WERI-Rb-1 (cell line): ENCODE data around the gene BCAP31.

ENCODE experiments used
- DNase-seq: peaks from one replicate; pipeline ENCODE4 v3.0.0-alpha.2; 2020
- H3K27ac ChIP-seq: fragments of 250-450 bp; sonication (Bioruptor Pico); 2 replicates; pipeline ENCODE4 v1.5.1; 2020; ENCODE audit warnings: mild to moderate bottlenecking, moderate library complexity
- H3K27me3 ChIP-seq: fragments of 250-450 bp; sonication (Bioruptor Pico); 2 replicates; pipeline ENCODE4 v1.5.1; 2021; ENCODE audit warnings: mild to moderate bottlenecking, low read depth, moderate library complexity; ENCODE audit not compliant: insufficient read depth, severe bottlenecking
- H3K36me3 ChIP-seq: fragments of 250-450 bp; sonication (Bioruptor Pico); 2 replicates; pipeline ENCODE4 v1.5.1; 2020; ENCODE audit warnings: mild to moderate bottlenecking, moderate library complexity
- H3K4me3 ChIP-seq: 2 replicates; pipeline ENCODE4 v1.5.1; 2011; ENCODE audit warnings: low read depth, mild to moderate bottlenecking, control low read depth, low read length
- H3K9me3 ChIP-seq: fragments of 250-450 bp; sonication (Bioruptor Pico); 2 replicates; pipeline ENCODE4 v1.5.1; 2021; ENCODE audit warnings: mild to moderate bottlenecking, moderate library complexity; ENCODE audit not compliant: severe bottlenecking
- CTCF ChIP-seq: IDR thresholded peaks from 2 replicates; pipeline ENCODE4 v1.5.1; 2011; ENCODE audit warnings: low read depth, mild to moderate bottlenecking, control low read depth, inconsistent platforms, low read length

The BCAP31 gene

GRCh38 chrX:153735274-153735673, 11.1 kb upstream of the BCAP31 start:
- Histone ChIP-seq H3K27me3 (peaks cover 10% of the 10 kb centered on the region), H3K36me3 (peaks cover 21% of the 10 kb centered on the region), H3K4me3 (no peak overlapping the region), H3K27ac (no peak overlapping the region), H3K9me3 (no peaks in the 10 kb centered on the region)
- no peak for TF ChIP-seq CTCF
- no peak for DNase-seq

- no peak for TF ChIP-seq CTCF
- Histone ChIP-seq H3K27me3 (peaks cover 11% of the 10 kb centered on the region), H3K4me3 (no peak overlapping the region), H3K27ac (no peak overlapping the region), H3K36me3 (peaks cover 24% of the 10 kb centered on the region), H3K9me3 (no peaks in the 10 kb centered on the region)
- DNase-seq = no peak
Measured at GRCh38 chrX:153734871-153735270, 10.7 kb upstream of the BCAP31 start.

GRCh38 chrX:153733651-153734240, 9.6 kb upstream of the BCAP31 start:
- no peak for TF ChIP-seq CTCF
- H3K36me3 ChIP-seq = peaks cover 28% of the 10 kb centered on the region
- no peak for DNase-seq
- no peaks in the 10 kb centered on the region for H3K9me3 ChIP-seq
- H3K27ac ChIP-seq = no peak overlapping the region
- H3K27me3 ChIP-seq = peaks cover 8% of the 10 kb centered on the region
- no peak overlapping the region for H3K4me3 ChIP-seq

GRCh38 chrX:153732401-153732800, 8.2 kb upstream of the BCAP31 start:
- Histone ChIP-seq H3K4me3 (no peak overlapping the region), H3K27me3 (peaks cover 6% of the 10 kb centered on the region), H3K9me3 (no peaks in the 10 kb centered on the region), H3K27ac (no peak overlapping the region), H3K36me3 (peaks cover 28% of the 10 kb centered on the region)
- no peak for DNase-seq
- no peak for TF ChIP-seq CTCF

GRCh38 chrX:153731845-153732215, 7.6 kb upstream of the BCAP31 start:
- H3K9me3 ChIP-seq = no peaks in the 10 kb centered on the region
- H3K4me3 ChIP-seq = no peak overlapping the region
- no peak for TF ChIP-seq CTCF
- H3K27me3 ChIP-seq = peaks cover 6% of the 10 kb centered on the region
- DNase-seq = no peak
- no peak overlapping the region for H3K27ac ChIP-seq
- peaks cover 22% of the 10 kb centered on the region for H3K36me3 ChIP-seq
